GM23248 (cell line): Measurements from ENCODE around the gene TTC22. TPM values are rescaled to one million over a fixed set of nuclear protein-coding genes. Genes with fewer than 3 reads are reported as not detected.

Experiments used
- DNase-seq: peaks from one replicate; pipeline ENCODE4 v3.0.0-alpha.2; 2015
- H2AFZ ChIP-seq: fragments of 200-600 bp; sonication (generic); 2 replicates; pipeline ENCODE4 v1.6.1; 2016; ENCODE audit warnings: antibody characterized with exemption
- H3F3A ChIP-seq: fragments of 200-600 bp; sonication (generic); 2 replicates; pipeline ENCODE4 v1.6.1; 2016; ENCODE audit warnings: mild to moderate bottlenecking, antibody characterized with exemption, mixed run types; ENCODE audit not compliant: insufficient read depth
- H3K27ac ChIP-seq: fragments of 200-600 bp; sonication (generic); 2 replicates; pipeline ENCODE4 v1.5.1; 2016; ENCODE audit warnings: mild to moderate bottlenecking
- H3K27me3 ChIP-seq: fragments of 200-600 bp; sonication (generic); replicated peaks from 2 replicates; pipeline ENCODE4 v1.6.1; 2016; ENCODE audit warnings: mild to moderate bottlenecking; ENCODE audit not compliant: insufficient read depth
- H3K36me3 ChIP-seq: fragments of 200-600 bp; sonication (generic); 2 replicates; pipeline ENCODE4 v1.6.1; 2016; ENCODE audit warnings: low read depth, mild to moderate bottlenecking
- H3K4me1 ChIP-seq: fragments of 200-600 bp; sonication (generic); 2 replicates; pipeline ENCODE4 v1.6.1; 2016; ENCODE audit warnings: mild to moderate bottlenecking; ENCODE audit not compliant: insufficient read depth
- H3K4me2 ChIP-seq: fragments of 200-600 bp; sonication (generic); one replicate; pipeline ENCODE4 v1.6.1; 2016; ENCODE audit warnings: mild to moderate bottlenecking; ENCODE audit not compliant: unreplicated experiment
- H3K4me3 ChIP-seq: fragments of 200-600 bp; sonication (generic); 2 replicates; pipeline ENCODE4 v1.5.1; 2016; ENCODE audit warnings: mild to moderate bottlenecking
- H3K79me2 ChIP-seq: fragments of 200-600 bp; sonication (generic); 2 replicates; pipeline ENCODE4 v1.6.1; 2016; ENCODE audit warnings: mild to moderate bottlenecking; ENCODE audit not compliant: insufficient read depth
- H3K9ac ChIP-seq: fragments of 200-600 bp; sonication (generic); 2 replicates; pipeline ENCODE4 v1.6.1; 2016; ENCODE audit warnings: mild to moderate bottlenecking
- H3K9me2 ChIP-seq: fragments of 200-600 bp; sonication (generic); 2 replicates; pipeline ENCODE4 v1.6.1; 2016; ENCODE audit warnings: mixed run types, mild to moderate bottlenecking, moderate library complexity; ENCODE audit not compliant: insufficient read depth
- H3K9me3 ChIP-seq: fragments of 200-600 bp; sonication (generic); one replicate; pipeline ENCODE4 v1.6.1; 2017; ENCODE audit warnings: low read depth
- H4K20me1 ChIP-seq: fragments of 200-600 bp; sonication (generic); 2 replicates; pipeline ENCODE4 v1.6.0; 2016; ENCODE audit not compliant: insufficient read depth
- EZH2 ChIP-seq: fragments of 200-600 bp; sonication (generic); IDR thresholded peaks from 2 replicates; pipeline ENCODE4 v1.6.1; 2018; ENCODE audit warnings: antibody characterized with exemption, mild to moderate bottlenecking; ENCODE audit not compliant: insufficient read depth, poor library complexity, severe bottlenecking
- EZH2phosphoT487 ChIP-seq: fragments of 200-600 bp; sonication (generic); IDR thresholded peaks from 2 replicates; pipeline ENCODE4 v1.6.1; 2018; ENCODE audit warnings: antibody characterized with exemption, moderate library complexity, mild to moderate bottlenecking, low read depth; ENCODE audit not compliant: insufficient read depth
- WGBS, 2 experiments: methylation state at CpG; one replicate each; pipeline ENCODE4 v1.1.6; 2015 to 2017; ENCODE audit warnings: low lambda C conversion rate in 2 of 2, low coverage in 1 of 2; ENCODE audit errors: missing lambda C conversion rate in 2 of 2; 5-methylcytosine and 5-hydroxymethylcytosine counted together
- in situ Hi-C: fragments of 300-500 bp; cut with MboI; formaldehyde crosslinking; loops from 2 replicates; pipeline ENCODE4 v1.15.0; 2020
- polyA plus RNA-seq: library from polyadenylated mRNA; unstranded; fragments of >200 nt; fragmentation: Nextera tagmentation; extraction: Ambion mirVana; gene quantifications from 2 replicates; pipeline ENCODE4 v1.2.1, GENCODE V29; 2016
- total RNA-seq: library from RNA; depleted of rRNA; stranded (reverse); fragments of >200 nt; shearing (Covaris generic); gene quantifications from 2 replicates; pipeline ENCODE4 v1.2.3, GENCODE V29; 2014

The TTC22 gene
- total and polyA plus RNA-seq, 2 experiments from 2014 or later: not detected

GRCh38 chr1:54819195-54819536 lies 18.0 kb upstream of the TTC22 start:
- H2AFZ ChIP-seq: no peak overlapping the region
- H3K9me3 ChIP-seq: no peaks in the 10 kb centered on the region
- no peaks in the 10 kb centered on the region for H3K9me2 ChIP-seq
- H3K79me2 ChIP-seq: no peaks in the 10 kb centered on the region
- no peaks in the 10 kb centered on the region for H3K36me3 ChIP-seq
- in situ Hi-C loops: loop anchor here (25.0 kb wide), 1 partner anchor 707 kb away; no protein-coding TSS in a partner anchor
- H3K4me2 ChIP-seq: no peak overlapping the region
- H3K9ac ChIP-seq: no peak overlapping the region
- H3F3A ChIP-seq: no peaks in the 10 kb centered on the region
- TF ChIP-seq EZH2phosphoT487 (no peak), EZH2 (no peak)
- DNase-seq: no peak
- WGBS, 2 experiments: 76 to 85% methylated on average over 4 of the region's 4 CpGs
- no peaks in the 10 kb centered on the region for H4K20me1 ChIP-seq
- H3K27me3 ChIP-seq: peaks cover 9% of the 10 kb centered on the region; the same call in 1 of the 2 replicates
- no peak overlapping the region for H3K27ac ChIP-seq
- no peak overlapping the region for H3K4me3 ChIP-seq
- H3K4me1 ChIP-seq: no peaks in the 10 kb centered on the region

GRCh38 chr1:54818461-54819194 lies 17.5 kb upstream of the TTC22 start:
- Histone ChIP-seq H3K36me3 (no peaks in the 10 kb centered on the region), H4K20me1 (no peaks in the 10 kb centered on the region), H3K9ac (no peak overlapping the region), H3F3A (no peaks in the 10 kb centered on the region), H3K9me2 (no peaks in the 10 kb centered on the region), H2AFZ (no peak overlapping the region), H3K9me3 (no peaks in the 10 kb centered on the region), H3K4me3 (no peak overlapping the region), H3K4me2 (no peak overlapping the region), H3K79me2 (no peaks in the 10 kb centered on the region), H3K27ac (no peak overlapping the region), H3K4me1 (no peaks in the 10 kb centered on the region), H3K27me3 (peaks cover 9% of the 10 kb centered on the region; the same call in 1 of the 2 replicates)
- WGBS, 2 experiments: 41 to 42% methylated on average over 5 of the region's 5 CpGs
- in situ Hi-C loops: loop anchor here (25.0 kb wide), 1 partner anchor 706 kb away; no protein-coding TSS in a partner anchor
- TF ChIP-seq EZH2phosphoT487: no peak
- no peak for TF ChIP-seq EZH2
- peak; percentile 38 for DNase-seq

GRCh38 chr1:54816951-54817350 lies 15.8 kb upstream of the TTC22 start:
- in situ Hi-C loops: loop anchor here (25.0 kb wide), 1 partner anchor 705 kb away; no protein-coding TSS in a partner anchor

GRCh38 chr1:54816130-54816529 lies 15.0 kb upstream of the TTC22 start:
- Histone ChIP-seq H3K9me2 (no peaks in the 10 kb centered on the region), H3F3A (no peaks in the 10 kb centered on the region), H3K9me3 (no peaks in the 10 kb centered on the region), H3K79me2 (no peaks in the 10 kb centered on the region), H3K9ac (no peak overlapping the region), H3K4me1 (no peaks in the 10 kb centered on the region), H3K4me2 (no peak overlapping the region), H3K27ac (no peak overlapping the region), H4K20me1 (no peaks in the 10 kb centered on the region), H3K36me3 (no peaks in the 10 kb centered on the region), H2AFZ (no peak overlapping the region), H3K4me3 (no peak overlapping the region), H3K27me3 (peaks cover 5% of the 10 kb centered on the region; the same call in 1 of the 2 replicates)
- TF ChIP-seq EZH2 (no peak), EZH2phosphoT487 (no peak)
- DNase-seq: no peak
- in situ Hi-C loops: loop anchor here (25.0 kb wide), 1 partner anchor 704 kb away; no protein-coding TSS in a partner anchor
- WGBS, 2 experiments: 60 to 71% methylated on average over 6 of the region's 6 CpGs

More at GRCh38 chr1:54816951-54817350, 15.8 kb upstream of the TTC22 start:
- DNase-seq: no peak
- H3K4me1 ChIP-seq: no peaks in the 10 kb centered on the region
- WGBS, 2 experiments: 74 to 86% methylated on average over 12 to 13 of the region's 13 CpGs
- H3K9me3 ChIP-seq: no peaks in the 10 kb centered on the region
- no peaks in the 10 kb centered on the region for H3K9me2 ChIP-seq
- H3K79me2 ChIP-seq: no peaks in the 10 kb centered on the region
- no peaks in the 10 kb centered on the region for H3K36me3 ChIP-seq
- H3K9ac ChIP-seq: no peak overlapping the region
- H3K27ac ChIP-seq: no peak overlapping the region
- no peak overlapping the region for H2AFZ ChIP-seq
- H3F3A ChIP-seq: no peaks in the 10 kb centered on the region
- TF ChIP-seq EZH2phosphoT487: no peak
- no peak for TF ChIP-seq EZH2
- H3K4me2 ChIP-seq: no peak overlapping the region
- peaks cover 9% of the 10 kb centered on the region; the same call in 1 of the 2 replicates for H3K27me3 ChIP-seq
- no peaks in the 10 kb centered on the region for H4K20me1 ChIP-seq
- H3K4me3 ChIP-seq: no peak overlapping the region
